GM20000 (cell line): Measurements from ENCODE around the gene TPTE2.

Source experiments
- DNase-seq: peaks from one replicate; pipeline ENCODE4 v3.0.0; 2012; ENCODE audit warnings: low spot score
- CTCF ChIP-seq: IDR thresholded peaks from 2 replicates; pipeline ENCODE4 v1.5.1; 2012; ENCODE audit warnings: mild to moderate bottlenecking, control low read depth; ENCODE audit errors: extremely low read depth, missing control alignments

The TPTE2 gene

GRCh38 chr13:19382111-19382510, 179.2 kb downstream of the TPTE2 start:
- peak; percentile 14 for DNase-seq

More at GRCh38 chr13:19382111-19382510, 179.2 kb downstream of the TPTE2 start:
- TF ChIP-seq CTCF = no peak
